HCT116 (cell line): ENCODE results near the gene RHOB. TPM values are rescaled to one million over a fixed set of nuclear protein-coding genes. Genes with fewer than 3 reads are reported as not detected.

Experiments
- ATAC-seq: fragments of 200-7000 bp; cut with Tn5 transposase; 2 replicates; pipeline ENCODE4 v1.9.1; 2020; ENCODE audit warnings: mild to moderate bottlenecking, moderate library complexity
- BruUV-seq: library from RNA; stranded (reverse); fragments of 400-500 nt; replicated peaks from 2 replicates; lab custom pipeline; 2021; lab: Mats Ljungman, UMichigan
- CTCF ChIA-PET: fragments of 300-600 bp; sonication (Branson Sonifier 250); formaldehyde crosslinking; loops from one replicate; lab custom pipeline; 2021; ENCODE audit warnings: antibody characterized with exemption; lab: Charles Lee
- POLR2A ChIA-PET: fragments of 300-600, 350-600 bp; sonication (Branson Sonifier 250); formaldehyde crosslinking; loops from one replicate; lab custom pipeline; 2021; ENCODE audit warnings: antibody characterized with exemption; lab: Charles Lee
- RAD21 ChIA-PET, 2 experiments: fragments of 300-600 bp; sonication (Branson Sonifier 250); formaldehyde crosslinking; loops; one replicate each; lab custom pipeline; 2023; ENCODE audit warnings: low total read pairs in 2 of 2; ENCODE audit not compliant: uncharacterized antibody in 2 of 2, unreplicated experiment in 2 of 2, low non-redundant PET in 1 of 2; lab: Charles Lee
- DNase-seq: peaks from one replicate; pipeline ENCODE4 v3.0.0-alpha.2; 2010; ENCODE audit warnings: low read depth, low spot score
- H2AFZ ChIP-seq: fragments of 200-600 bp; shearing (Covaris generic), sonication (generic); 2 replicates; pipeline ENCODE4 v1.6.1; 2017; ENCODE audit warnings: low read depth, mixed run types, mixed read lengths, antibody characterized with exemption, low read length; ENCODE audit not compliant: poor library complexity, severe bottlenecking
- H3K27ac ChIP-seq: 2 replicates; pipeline ENCODE4 v1.5.1; 2012; ENCODE audit warnings: low read depth, low read length
- H3K27me3 ChIP-seq: fragments of 200-600 bp; sonication (generic); 2 replicates; pipeline ENCODE4 v1.6.1; 2016; ENCODE audit warnings: mixed run types, low read length, mixed read lengths; ENCODE audit not compliant: insufficient read depth
- H3K36me3 ChIP-seq, 2 experiments: fragments of 200-500 bp in 1 of 2; fragments of 200-600 bp in 1 of 2; sonication (Bioruptor generic) in 1 of 2; sonication (generic) in 1 of 2; 2 replicates each; pipeline versions ENCODE4 v1.5.1 to v1.6.1; 2014 to 2016; ENCODE audit warnings: low read length in 2 of 2, inconsistent platforms in 1 of 2, mixed read lengths in 1 of 2, mixed run types in 1 of 2; ENCODE audit not compliant: insufficient read depth in 2 of 2, control insufficient read depth in 1 of 2
- H3K4me1 ChIP-seq, 2 experiments: fragments of 200-600 bp in 1 of 2; sonication (generic) in 1 of 2; 2 replicates each; pipeline versions ENCODE4 v1.5.1 to v1.6.1; 2012 to 2017; ENCODE audit warnings: low read length in 2 of 2, inconsistent platforms in 1 of 2, mild to moderate bottlenecking in 1 of 2, mixed read lengths in 1 of 2, mixed run types in 1 of 2, moderate library complexity in 1 of 2; ENCODE audit not compliant: insufficient read depth in 2 of 2, control insufficient read depth in 1 of 2
- H3K4me2 ChIP-seq: fragments of 200-600 bp; sonication (generic); 2 replicates; pipeline ENCODE4 v1.6.1; 2017; ENCODE audit warnings: mixed run types, low read length, mixed read lengths
- H3K4me3 ChIP-seq, 2 experiments: fragments of 200-600 bp in 1 of 2; sonication (generic) in 1 of 2; replicated peaks in 1 of 2; 2 replicates each; pipeline ENCODE4 v1.5.1; 2011 to 2016; ENCODE audit warnings: low read length in 2 of 2, control low read depth in 1 of 2, low read depth in 1 of 2, mild to moderate bottlenecking in 1 of 2, mixed read lengths in 1 of 2, mixed run types in 1 of 2
- H3K79me2 ChIP-seq: fragments of 200-600 bp; sonication (generic); 2 replicates; pipeline ENCODE4 v1.6.1; 2017; ENCODE audit warnings: mild to moderate bottlenecking, mixed run types, low read length, moderate library complexity, mixed read lengths; ENCODE audit not compliant: insufficient read depth
- H3K9ac ChIP-seq: fragments of 200-600 bp; sonication (generic); 2 replicates; pipeline ENCODE4 v1.6.1; 2016; ENCODE audit warnings: low read length, mixed read lengths
- H3K9me2 ChIP-seq: fragments of 200-600 bp; sonication (generic), shearing (Covaris generic); 2 replicates; pipeline ENCODE4 v1.6.1; 2017; ENCODE audit warnings: mixed run types, mild to moderate bottlenecking, moderate library complexity; ENCODE audit not compliant: insufficient read depth
- H3K9me3 ChIP-seq, 2 experiments: fragments of 200-500 bp in 1 of 2; fragments of 200-600 bp in 1 of 2; sonication (Bioruptor generic) in 1 of 2; sonication (generic) in 1 of 2; 2 replicates each; pipeline ENCODE4 v1.6.1; 2014 to 2017; ENCODE audit warnings: low read length in 2 of 2, mixed read lengths in 2 of 2, inconsistent platforms in 1 of 2, low read depth in 1 of 2, mild to moderate bottlenecking in 1 of 2, mixed run types in 1 of 2, moderate library complexity in 1 of 2; ENCODE audit not compliant: control insufficient read depth in 1 of 2, insufficient read depth in 1 of 2
- H4K20me1 ChIP-seq: fragments of 200-600 bp; sonication (generic), shearing (Covaris generic); 2 replicates; pipeline ENCODE4 v1.6.1; 2017; ENCODE audit warnings: mixed run types, mild to moderate bottlenecking, moderate library complexity; ENCODE audit not compliant: insufficient read depth
- CTCF ChIP-seq, 3 experiments: fragments of 200-600 bp in 1 of 3; sonication (generic) in 1 of 3; IDR thresholded peaks in 2 of 3; conservative IDR thresholded peaks in 1 of 3; 2 replicates each; pipeline ENCODE4 v1.5.1; 2012 to 2017; ENCODE audit warnings: low read depth in 2 of 3, low read length in 2 of 3, antibody characterized with exemption in 1 of 3, borderline replicate concordance in 1 of 3, control low read depth in 1 of 3, mild to moderate bottlenecking in 1 of 3, mixed read lengths in 1 of 3, mixed run types in 1 of 3, moderate library complexity in 1 of 3; ENCODE audit not compliant: insufficient read depth in 1 of 3
- EGR1 ChIP-seq: IDR thresholded peaks from 2 replicates; pipeline ENCODE4 v1.6.1; 2012; ENCODE audit warnings: low read depth
- EZH2phosphoT487 ChIP-seq: fragments of 200-600 bp; IDR thresholded peaks from 2 replicates; pipeline ENCODE4 v1.6.1; 2018; ENCODE audit warnings: antibody characterized with exemption, borderline replicate concordance
- FOSL1 ChIP-seq: IDR thresholded peaks from 2 replicates; pipeline ENCODE4 v1.6.1; 2012; ENCODE audit warnings: low read depth
- SIN3A ChIP-seq: IDR thresholded peaks from 2 replicates; pipeline ENCODE4 v1.6.1; 2012; ENCODE audit warnings: low read depth
- SRF ChIP-seq: IDR thresholded peaks from 2 replicates; pipeline ENCODE4 v1.6.1; 2012; ENCODE audit warnings: low read depth
- TCF7L2 ChIP-seq: IDR thresholded peaks from 2 replicates; pipeline ENCODE4 v1.7.0; 2011; ENCODE audit warnings: borderline replicate concordance, inconsistent platforms; ENCODE audit not compliant: insufficient read depth, insufficient read length; ENCODE audit errors: extremely low read depth
- YY1 ChIP-seq: IDR thresholded peaks from 2 replicates; pipeline ENCODE4 v1.6.1; 2011; ENCODE audit warnings: low read length, low read depth, moderate library complexity, mild to moderate bottlenecking; ENCODE audit not compliant: insufficient replicate concordance; ENCODE audit errors: extremely low read depth
- ZFX ChIP-seq: fragments of 450-650 bp; IDR thresholded peaks from 2 replicates; pipeline ENCODE4 v1.6.1; 2017
- ZNF274 ChIP-seq: fragments of 200-500 bp; sonication (Bioruptor generic); IDR thresholded peaks from 2 replicates; pipeline ENCODE4 v1.6.1; 2014; ENCODE audit warnings: mild to moderate bottlenecking, low read depth, low read length, inconsistent platforms
- intact Hi-C: fragments of 100-400 bp; cut with micrococcal nuclease; formaldehyde crosslinking; loops from 2 replicates; pipeline ENCODE4 v1.10.0; 2022
- total RNA-seq: library from RNA; stranded (reverse); gene quantifications from one replicate; pipeline ENCODE4 v1.2.1, GENCODE V29; 2021; ENCODE audit not compliant: unreplicated experiment
- TF ChIP-seq, protein P1 (sequence below): IDR thresholded peaks from 2 replicates; pipeline ENCODE4 v1.6.1; 2012; ENCODE audit warnings: low read depth
- TF ChIP-seq, protein P2 (sequence below): IDR thresholded peaks from 2 replicates; pipeline ENCODE4 v1.6.1; 2011; ENCODE audit warnings: mild to moderate bottlenecking, low read length, moderate library complexity; ENCODE audit not compliant: insufficient replicate concordance; ENCODE audit errors: extremely low read depth

Gene RHOB
- total RNA-seq, 1 experiment from 2014 or later = 72.9 TPM

DNA sequence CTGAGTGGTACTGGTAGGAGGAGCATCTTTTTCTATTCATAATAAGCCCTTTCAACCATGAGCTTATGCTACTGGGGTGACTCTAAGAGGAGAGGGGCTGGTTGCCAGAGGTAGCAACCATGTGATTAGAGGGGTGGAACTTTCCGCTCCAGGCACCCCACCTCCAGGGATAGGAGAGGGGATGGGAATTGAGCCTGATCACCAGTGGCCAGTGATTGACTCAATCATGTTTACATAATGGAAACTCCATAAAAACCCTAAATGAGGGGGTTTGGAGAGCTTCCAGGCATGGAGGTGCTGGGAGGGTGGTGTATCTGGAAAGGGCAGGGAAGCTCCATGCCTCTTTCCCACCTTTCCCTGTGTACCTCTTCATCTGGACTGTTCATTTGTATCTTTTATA, 46.6 kb upstream of the RHOB start:
- no peaks in the 10 kb centered on the region for H3K36me3 ChIP-seq
- TF ChIP-seq EGR1 (no peak), YY1 (no peak), FOSL1 (no peak), EZH2phosphoT487 (no peak), SIN3A (no peak), SRF (no peak), CTCF (IDR thresholded peaks at IDR 0.05 in 2 of 3, conservative IDR thresholded peaks at IDR 0.05 in 1 of 3; ENCODE audit: borderline replicate concordance in 1 of 3, insufficient read depth in 1 of 3, low read depth in 2 of 3, low read length in 2 of 3) (no peak), ZNF274 (no peak), TCF7L2 (no peak), ZFX (no peak)
- TF ChIP-seq, protein P1, sequence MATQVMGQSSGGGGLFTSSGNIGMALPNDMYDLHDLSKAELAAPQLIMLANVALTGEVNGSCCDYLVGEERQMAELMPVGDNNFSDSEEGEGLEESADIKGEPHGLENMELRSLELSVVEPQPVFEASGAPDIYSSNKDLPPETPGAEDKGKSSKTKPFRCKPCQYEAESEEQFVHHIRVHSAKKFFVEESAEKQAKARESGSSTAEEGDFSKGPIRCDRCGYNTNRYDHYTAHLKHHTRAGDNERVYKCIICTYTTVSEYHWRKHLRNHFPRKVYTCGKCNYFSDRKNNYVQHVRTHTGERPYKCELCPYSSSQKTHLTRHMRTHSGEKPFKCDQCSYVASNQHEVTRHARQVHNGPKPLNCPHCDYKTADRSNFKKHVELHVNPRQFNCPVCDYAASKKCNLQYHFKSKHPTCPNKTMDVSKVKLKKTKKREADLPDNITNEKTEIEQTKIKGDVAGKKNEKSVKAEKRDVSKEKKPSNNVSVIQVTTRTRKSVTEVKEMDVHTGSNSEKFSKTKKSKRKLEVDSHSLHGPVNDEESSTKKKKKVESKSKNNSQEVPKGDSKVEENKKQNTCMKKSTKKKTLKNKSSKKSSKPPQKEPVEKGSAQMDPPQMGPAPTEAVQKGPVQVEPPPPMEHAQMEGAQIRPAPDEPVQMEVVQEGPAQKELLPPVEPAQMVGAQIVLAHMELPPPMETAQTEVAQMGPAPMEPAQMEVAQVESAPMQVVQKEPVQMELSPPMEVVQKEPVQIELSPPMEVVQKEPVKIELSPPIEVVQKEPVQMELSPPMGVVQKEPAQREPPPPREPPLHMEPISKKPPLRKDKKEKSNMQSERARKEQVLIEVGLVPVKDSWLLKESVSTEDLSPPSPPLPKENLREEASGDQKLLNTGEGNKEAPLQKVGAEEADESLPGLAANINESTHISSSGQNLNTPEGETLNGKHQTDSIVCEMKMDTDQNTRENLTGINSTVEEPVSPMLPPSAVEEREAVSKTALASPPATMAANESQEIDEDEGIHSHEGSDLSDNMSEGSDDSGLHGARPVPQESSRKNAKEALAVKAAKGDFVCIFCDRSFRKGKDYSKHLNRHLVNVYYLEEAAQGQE = no peak
- TF ChIP-seq, protein P2, sequence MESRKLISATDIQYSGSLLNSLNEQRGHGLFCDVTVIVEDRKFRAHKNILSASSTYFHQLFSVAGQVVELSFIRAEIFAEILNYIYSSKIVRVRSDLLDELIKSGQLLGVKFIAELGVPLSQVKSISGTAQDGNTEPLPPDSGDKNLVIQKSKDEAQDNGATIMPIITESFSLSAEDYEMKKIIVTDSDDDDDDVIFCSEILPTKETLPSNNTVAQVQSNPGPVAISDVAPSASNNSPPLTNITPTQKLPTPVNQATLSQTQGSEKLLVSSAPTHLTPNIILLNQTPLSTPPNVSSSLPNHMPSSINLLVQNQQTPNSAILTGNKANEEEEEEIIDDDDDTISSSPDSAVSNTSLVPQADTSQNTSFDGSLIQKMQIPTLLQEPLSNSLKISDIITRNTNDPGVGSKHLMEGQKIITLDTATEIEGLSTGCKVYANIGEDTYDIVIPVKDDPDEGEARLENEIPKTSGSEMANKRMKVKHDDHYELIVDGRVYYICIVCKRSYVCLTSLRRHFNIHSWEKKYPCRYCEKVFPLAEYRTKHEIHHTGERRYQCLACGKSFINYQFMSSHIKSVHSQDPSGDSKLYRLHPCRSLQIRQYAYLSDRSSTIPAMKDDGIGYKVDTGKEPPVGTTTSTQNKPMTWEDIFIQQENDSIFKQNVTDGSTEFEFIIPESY = no peak
- BruUV-seq = no TSS peak
- H3K9me3 ChIP-seq = no peaks in the 10 kb centered on the region
- H4K20me1 ChIP-seq = no peaks in the 10 kb centered on the region
- H3K4me3 ChIP-seq = no peak overlapping the region
- no peak overlapping the region for H3K4me2 ChIP-seq
- ATAC-seq (no peak), DNase-seq (no peak)
- H3K27me3 ChIP-seq = no peaks in the 10 kb centered on the region
- ChIA-PET POLR2A (no interaction called here), CTCF (no interaction called here), RAD21 (no interaction called here)
- no peaks in the 10 kb centered on the region for H3K79me2 ChIP-seq
- H3K9ac ChIP-seq = no peak overlapping the region
- no peak overlapping the region for H2AFZ ChIP-seq
- no peaks in the 10 kb centered on the region for H3K9me2 ChIP-seq
- peaks cover 0 to 8% of the 10 kb centered on the region in 2 experiments; a peak in 1 of 4 replicates for H3K4me1 ChIP-seq
- no peak overlapping the region for H3K27ac ChIP-seq
- intact Hi-C loops = no loop called here
